Smooth muscle cell (in vitro differentiated cells): Measurements from ENCODE around the gene NSF. TPM values are rescaled to one million over a fixed set of nuclear protein-coding genes. Genes with fewer than 3 reads are reported as not detected.

Experiments
- DNase-seq: peaks from one replicate; lab custom pipeline; 2025; ENCODE audit not compliant: unreplicated experiment; lab: John Stamatoyannopoulos, UW
- H2AFZ ChIP-seq: fragments of 200-600 bp; sonication (generic); 2 replicates; pipeline ENCODE4 v1.6.0; 2016; ENCODE audit warnings: antibody characterized with exemption, low read depth, mild to moderate bottlenecking
- H3F3A ChIP-seq: fragments of 200-600 bp; sonication (generic); 2 replicates; pipeline ENCODE4 v1.6.0; 2017; ENCODE audit warnings: antibody characterized with exemption, low read depth
- H3K27ac ChIP-seq: fragments of 200-600 bp; sonication (generic); 2 replicates; pipeline ENCODE4 v1.5.1; 2016; ENCODE audit warnings: low read depth, mild to moderate bottlenecking
- H3K27me3 ChIP-seq: fragments of 200-600 bp; sonication (generic); 2 replicates; pipeline ENCODE4 v1.6.1; 2016; ENCODE audit warnings: low read depth, mild to moderate bottlenecking
- H3K36me3 ChIP-seq: fragments of 200-600 bp; sonication (generic); 2 replicates; pipeline ENCODE4 v1.5.1; 2016; ENCODE audit warnings: low read depth
- H3K4me1 ChIP-seq: fragments of 200-600 bp; sonication (generic); 2 replicates; pipeline ENCODE4 v1.5.1; 2016; ENCODE audit warnings: low read depth
- H3K4me2 ChIP-seq: fragments of 200-600 bp; sonication (generic); 2 replicates; pipeline ENCODE4 v1.6.0; 2016; ENCODE audit warnings: mild to moderate bottlenecking
- H3K4me3 ChIP-seq: fragments of 200-600 bp; sonication (generic); 2 replicates; pipeline ENCODE4 v1.5.1; 2016; ENCODE audit warnings: mild to moderate bottlenecking
- H3K79me2 ChIP-seq: fragments of 200-600 bp; sonication (generic); 2 replicates; pipeline ENCODE4 v1.6.0; 2016; ENCODE audit warnings: low read depth, mild to moderate bottlenecking
- H3K9ac ChIP-seq: fragments of 200-600 bp; sonication (generic); 2 replicates; pipeline ENCODE4 v1.6.0; 2016; ENCODE audit warnings: low read depth
- H3K9me3 ChIP-seq: fragments of 200-600 bp; sonication (generic); replicated peaks from 2 replicates; pipeline ENCODE4 v1.5.1; 2016; ENCODE audit warnings: low read depth
- H4K20me1 ChIP-seq: fragments of 200-600 bp; sonication (generic); 2 replicates; pipeline ENCODE4 v1.6.0; 2016; ENCODE audit warnings: low read depth
- WGBS: methylation state at CpG from one replicate; pipeline ENCODE4 v1.1.7; 2016; ENCODE audit warnings: low lambda C conversion rate; 5-methylcytosine and 5-hydroxymethylcytosine counted together
- polyA plus RNA-seq: library from polyadenylated mRNA; unstranded; fragments of >200 nt; fragmentation: Nextera tagmentation; extraction: Ambion mirVana; gene quantifications from 2 replicates; pipeline ENCODE4 v1.2.1, GENCODE V29; 2016
- total RNA-seq: library from RNA; depleted of rRNA; stranded (reverse); fragments of >200 nt; gene quantifications from 2 replicates; pipeline ENCODE4 v1.2.3, GENCODE V29; 2014
- TF ChIP-seq, protein P1 (sequence below): fragments of 200-600 bp; sonication (generic); IDR thresholded peaks from 2 replicates; pipeline ENCODE4 v1.5.1; 2017; ENCODE audit warnings: borderline replicate concordance, mild to moderate bottlenecking, antibody characterized with exemption; ENCODE audit not compliant: insufficient read depth, poor library complexity, severe bottlenecking

Gene NSF
- total and polyA plus RNA-seq, 2 experiments from 2014 or later = 27.7 to 34.0 TPM

DNA sequence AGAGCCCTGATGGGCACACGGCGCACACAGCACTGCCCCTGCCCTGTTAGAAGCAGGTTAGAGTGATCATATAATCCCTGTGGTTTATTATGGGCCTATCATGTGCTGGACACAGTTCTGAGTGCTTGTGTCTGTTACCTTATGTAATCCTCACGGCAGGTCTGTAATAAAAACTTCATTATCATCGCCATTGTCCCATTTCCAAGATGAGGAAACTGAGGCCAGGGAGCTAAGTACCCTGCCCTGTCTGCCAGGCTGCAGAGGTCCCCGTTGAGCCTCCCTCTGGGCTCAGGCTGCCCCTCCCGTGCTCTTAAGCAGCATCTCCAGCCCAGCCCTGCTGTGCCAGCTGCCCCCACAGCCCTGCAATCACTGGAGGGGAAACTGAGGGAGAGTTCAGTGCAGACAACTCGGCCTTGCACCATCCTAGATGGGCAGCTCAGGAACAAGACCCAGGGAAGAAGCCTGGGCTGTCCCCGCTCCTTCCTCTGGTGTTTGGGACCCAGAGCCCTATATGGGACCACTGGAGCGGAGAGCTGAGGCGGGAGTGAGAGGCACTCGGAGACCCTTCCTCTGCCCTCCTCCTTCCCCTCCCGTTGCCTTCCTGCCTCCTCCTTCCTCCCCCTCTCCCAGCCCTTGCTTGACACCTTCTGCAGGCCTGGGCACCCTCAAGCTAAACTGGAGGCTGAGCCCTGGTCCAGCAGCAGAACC is 186.0 kb downstream of the NSF start:
- H3K36me3 ChIP-seq = no peaks in the 10 kb centered on the region
- no peak overlapping the region for H2AFZ ChIP-seq
- no peak overlapping the region for H3K4me3 ChIP-seq
- H4K20me1 ChIP-seq = no peaks in the 10 kb centered on the region
- peaks cover 12% of the 10 kb centered on the region for H3F3A ChIP-seq
- H3K9me3 ChIP-seq = no peaks in the 10 kb centered on the region
- H3K27me3 ChIP-seq = no peaks in the 10 kb centered on the region
- TF ChIP-seq, protein P1, sequence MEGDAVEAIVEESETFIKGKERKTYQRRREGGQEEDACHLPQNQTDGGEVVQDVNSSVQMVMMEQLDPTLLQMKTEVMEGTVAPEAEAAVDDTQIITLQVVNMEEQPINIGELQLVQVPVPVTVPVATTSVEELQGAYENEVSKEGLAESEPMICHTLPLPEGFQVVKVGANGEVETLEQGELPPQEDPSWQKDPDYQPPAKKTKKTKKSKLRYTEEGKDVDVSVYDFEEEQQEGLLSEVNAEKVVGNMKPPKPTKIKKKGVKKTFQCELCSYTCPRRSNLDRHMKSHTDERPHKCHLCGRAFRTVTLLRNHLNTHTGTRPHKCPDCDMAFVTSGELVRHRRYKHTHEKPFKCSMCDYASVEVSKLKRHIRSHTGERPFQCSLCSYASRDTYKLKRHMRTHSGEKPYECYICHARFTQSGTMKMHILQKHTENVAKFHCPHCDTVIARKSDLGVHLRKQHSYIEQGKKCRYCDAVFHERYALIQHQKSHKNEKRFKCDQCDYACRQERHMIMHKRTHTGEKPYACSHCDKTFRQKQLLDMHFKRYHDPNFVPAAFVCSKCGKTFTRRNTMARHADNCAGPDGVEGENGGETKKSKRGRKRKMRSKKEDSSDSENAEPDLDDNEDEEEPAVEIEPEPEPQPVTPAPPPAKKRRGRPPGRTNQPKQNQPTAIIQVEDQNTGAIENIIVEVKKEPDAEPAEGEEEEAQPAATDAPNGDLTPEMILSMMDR = no peak
- DNase-seq = no peak
- no peak overlapping the region for H3K4me2 ChIP-seq
- 91% methylated on average over 12 of the region's 12 CpGs for WGBS
- H3K4me1 ChIP-seq = peaks cover 9% of the 10 kb centered on the region
- no peak overlapping the region for H3K9ac ChIP-seq
- H3K79me2 ChIP-seq = no peaks in the 10 kb centered on the region
- H3K27ac ChIP-seq = no peak overlapping the region

GRCh38 chr17:46777943-46778915 is 187.8 kb downstream of the NSF start:
- Histone ChIP-seq H2AFZ (no peak overlapping the region), H3F3A (peaks cover 1% of the 10 kb centered on the region), H3K79me2 (no peaks in the 10 kb centered on the region), H3K9me3 (no peaks in the 10 kb centered on the region), H3K9ac (no peak overlapping the region), H3K27me3 (no peaks in the 10 kb centered on the region), H3K27ac (no peak overlapping the region), H3K4me2 (no peak overlapping the region), H3K4me1 (no peaks in the 10 kb centered on the region), H3K4me3 (no peak overlapping the region), H3K36me3 (no peaks in the 10 kb centered on the region), H4K20me1 (no peaks in the 10 kb centered on the region)
- WGBS = 88% methylated on average over 23 of the region's 23 CpGs
- TF ChIP-seq, protein P1 = no peak
- no peak for DNase-seq

GRCh38 chr17:46780003-46780373 is 189.5 kb downstream of the NSF start:
- Histone ChIP-seq H3K27ac (no peak overlapping the region), H3K9ac (no peak overlapping the region), H3K36me3 (no peaks in the 10 kb centered on the region), H3K4me3 (no peak overlapping the region), H3K9me3 (no peaks in the 10 kb centered on the region), H3K4me1 (no peaks in the 10 kb centered on the region), H3K27me3 (no peaks in the 10 kb centered on the region), H4K20me1 (no peaks in the 10 kb centered on the region), H3K4me2 (no peak overlapping the region), H3K79me2 (no peaks in the 10 kb centered on the region), H3F3A (no peaks in the 10 kb centered on the region), H2AFZ (no peak overlapping the region)
- WGBS = 96% methylated on average over 5 of the region's 5 CpGs
- TF ChIP-seq, protein P1 = no peak
- DNase-seq = no peak
